ENCODE results near the gene ARMC5. TPM values are rescaled to one million over a fixed set of nuclear protein-coding genes. Genes with fewer than 3 reads are reported as not detected.
A peak's percentile ranks its signal among the peaks of the same experiment; 100 is the strongest.

The ARMC5 gene
- total RNA-seq, 1 experiment from 2014 or later: 11.3 TPM

DNA sequence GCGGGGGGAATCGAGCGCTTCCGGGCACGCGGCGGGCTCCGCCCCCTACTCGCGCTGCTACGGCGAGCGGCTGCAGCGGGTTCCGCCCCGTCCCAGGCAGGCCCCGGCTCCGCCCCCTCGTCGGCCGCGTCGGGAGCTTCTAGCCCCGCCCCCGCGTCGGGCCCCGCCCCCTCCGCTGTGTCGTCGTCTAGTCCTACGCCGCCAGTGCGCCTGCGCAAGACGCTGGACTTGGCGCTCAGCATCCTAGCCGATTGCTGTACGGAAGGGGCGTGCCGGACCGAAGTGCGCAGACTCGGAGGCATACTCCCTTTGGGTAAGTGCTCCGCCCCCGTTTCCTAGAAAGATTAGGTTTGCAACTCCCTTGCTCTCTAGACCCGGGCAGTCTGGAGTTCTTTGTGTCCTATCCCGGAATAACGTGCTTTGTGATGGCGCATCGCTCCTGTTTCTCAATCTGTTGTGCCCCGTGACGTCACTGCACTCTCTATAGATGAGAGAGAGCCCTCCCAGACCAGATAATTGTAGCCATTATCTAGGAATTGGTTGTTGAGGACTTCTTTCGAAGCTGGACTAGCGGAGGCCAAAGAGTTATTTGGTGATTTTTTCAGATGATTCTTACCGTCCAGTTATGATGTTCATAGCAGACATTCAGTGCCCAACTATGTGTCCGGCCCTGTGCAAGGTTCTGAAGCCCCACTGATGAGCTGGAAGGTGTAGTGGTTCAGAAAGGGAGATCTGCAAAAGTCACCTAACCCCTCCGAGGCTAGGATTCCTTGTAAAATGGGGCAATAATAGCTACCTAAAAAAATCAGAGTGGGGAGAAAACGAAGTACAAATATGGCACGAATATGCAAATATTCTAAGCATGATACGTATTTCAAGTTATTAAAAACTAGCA is 633 bp downstream of the ARMC5 start:
- CTCF ChIA-PET: interaction anchor here (0.5 to 12.2 kb wide), 41 partner anchors 8 to 518 kb away, joined by 3 to 221 read pairs (median 4); partner anchors contain the start of genes HSD3B7, PYCARD, PYDC1 and RUSF1

DNA sequence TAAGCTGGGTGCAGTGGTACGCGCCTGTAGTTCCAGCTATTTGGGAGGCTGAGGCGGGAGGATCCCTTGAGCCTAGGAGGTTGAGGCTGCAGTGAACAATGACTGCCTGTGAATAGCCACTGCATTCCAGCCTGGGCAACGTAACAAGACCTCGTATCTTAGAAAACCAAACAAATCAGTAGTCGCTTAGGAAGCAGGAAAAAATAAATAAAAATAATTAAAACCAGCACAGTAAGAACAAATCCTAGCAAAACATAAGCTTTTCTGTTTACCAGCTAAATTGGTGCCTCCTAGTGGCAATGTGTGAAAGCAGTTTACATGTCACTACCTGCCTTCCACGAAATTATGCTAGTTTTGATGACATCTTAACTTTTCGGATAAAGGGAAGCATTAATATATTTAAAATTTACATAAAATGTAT is 1.3 kb downstream of the ARMC5 start:
- peak overlapping the region; percentile 88 for H3K4me3 Mint-ChIP-seq
- POLR2A ChIA-PET: interaction anchor here (0.5 to 3.4 kb wide), 6 partner anchors 11 to 276 kb away, joined by 3 to 13 read pairs (median 4); partner anchors contain the start of gene TGFB1I1
- H3K27me3 Mint-ChIP-seq (ENCODE audit: low read depth): no peaks in the 10 kb centered on the region
- no peaks in the 10 kb centered on the region for H3K9me3 Mint-ChIP-seq
- TF ChIP-seq GTF2I (CRISPR knock-in tag; conservative IDR thresholded peaks at IDR 0.05) (peak; percentile 71; the same call in 1 of the 2 replicates), NR1H2 (CRISPR knock-in tag; IDR thresholded peaks at IDR 0.05) (no peak), FOXP4 (CRISPR knock-in tag; IDR thresholded peaks at IDR 0.05) (no peak), HMGA2 (CRISPR knock-in tag; IDR thresholded peaks at IDR 0.05) (no peak)
- TF ChIP-seq, protein P1, sequence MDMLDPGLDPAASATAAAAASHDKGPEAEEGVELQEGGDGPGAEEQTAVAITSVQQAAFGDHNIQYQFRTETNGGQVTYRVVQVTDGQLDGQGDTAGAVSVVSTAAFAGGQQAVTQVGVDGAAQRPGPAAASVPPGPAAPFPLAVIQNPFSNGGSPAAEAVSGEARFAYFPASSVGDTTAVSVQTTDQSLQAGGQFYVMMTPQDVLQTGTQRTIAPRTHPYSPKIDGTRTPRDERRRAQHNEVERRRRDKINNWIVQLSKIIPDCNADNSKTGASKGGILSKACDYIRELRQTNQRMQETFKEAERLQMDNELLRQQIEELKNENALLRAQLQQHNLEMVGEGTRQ (CRISPR knock-in tag; IDR thresholded peaks at IDR 0.05): no peak
- no peak for ATAC-seq
- DNase-seq (ENCODE audit: low spot score): no peak
- H3K4me1 Mint-ChIP-seq: peaks cover 18% of the 10 kb centered on the region
- CTCF ChIA-PET: interaction anchor here (0.6 to 12.2 kb wide), 34 partner anchors 8 to 519 kb away, joined by 3 to 221 read pairs (median 4); partner anchors contain the start of genes HSD3B7, PYCARD, PYDC1 and RUSF1
- H3K36me3 Mint-ChIP-seq: peaks cover 13% of the 10 kb centered on the region; the same call in 1 of the 2 replicates
- H3K27ac Mint-ChIP-seq: peak overlapping the region; percentile 89

More for the DNA sequence above, 633 bp downstream of the ARMC5 start:
- Mint-ChIP-seq H3K4me1 (peaks cover 25% of the 10 kb centered on the region), H3K27ac (peak overlapping the region; percentile 89), H3K27me3 (ENCODE audit: low read depth) (no peaks in the 10 kb centered on the region), H3K36me3 (peaks cover 10% of the 10 kb centered on the region; the same call in 1 of the 2 replicates), H3K9me3 (no peaks in the 10 kb centered on the region), H3K4me3 (peak overlapping the region; percentile 88)
- POLR2A ChIA-PET: interaction anchor here (0.5 to 3.4 kb wide), 9 partner anchors 12 to 343 kb away, joined by 3 to 13 read pairs (median 4); partner anchors contain the start of genes KAT8, TGFB1I1 and ZNF843
- ATAC-seq (peak; percentile 79), DNase-seq (ENCODE audit: low spot score) (peak; percentile 100)
- TF ChIP-seq, protein P2, sequence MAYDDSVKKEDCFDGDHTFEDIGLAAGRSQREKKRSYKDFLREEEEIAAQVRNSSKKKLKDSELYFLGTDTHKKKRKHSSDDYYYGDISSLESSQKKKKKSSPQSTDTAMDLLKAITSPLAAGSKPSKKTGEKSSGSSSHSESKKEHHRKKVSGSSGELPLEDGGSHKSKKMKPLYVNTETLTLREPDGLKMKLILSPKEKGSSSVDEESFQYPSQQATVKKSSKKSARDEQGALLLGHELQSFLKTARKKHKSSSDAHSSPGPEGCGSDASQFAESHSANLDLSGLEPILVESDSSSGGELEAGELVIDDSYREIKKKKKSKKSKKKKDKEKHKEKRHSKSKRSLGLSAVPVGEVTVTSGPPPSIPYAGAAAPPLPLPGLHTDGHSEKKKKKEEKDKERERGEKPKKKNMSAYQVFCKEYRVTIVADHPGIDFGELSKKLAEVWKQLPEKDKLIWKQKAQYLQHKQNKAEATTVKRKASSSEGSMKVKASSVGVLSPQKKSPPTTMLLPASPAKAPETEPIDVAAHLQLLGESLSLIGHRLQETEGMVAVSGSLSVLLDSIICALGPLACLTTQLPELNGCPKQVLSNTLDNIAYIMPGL (CRISPR knock-in tag; IDR thresholded peaks at IDR 0.05): 0 out of 2 replicates have a peak, but pooled peaks have one; percentile 23
- TF ChIP-seq, protein P1 (CRISPR knock-in tag; IDR thresholded peaks at IDR 0.05): peak; percentile 0; the same call in 1 of the 2 replicates
- no peak for TF ChIP-seq ZNF512 (CRISPR knock-in tag; IDR thresholded peaks at IDR 0.05; ENCODE audit: borderline replicate concordance)

- DNase-seq (ENCODE audit: low spot score) (no peak), ATAC-seq (no peak)
- H3K27ac Mint-ChIP-seq: no peak overlapping the region
- no peaks in the 10 kb centered on the region for H3K9me3 Mint-ChIP-seq
- peaks cover 13% of the 10 kb centered on the region; the same call in 1 of the 2 replicates for H3K36me3 Mint-ChIP-seq
- no peaks in the 10 kb centered on the region for H3K27me3 Mint-ChIP-seq (ENCODE audit: low read depth)
- H3K4me1 Mint-ChIP-seq: peaks cover 12% of the 10 kb centered on the region
- no peak overlapping the region for H3K4me3 Mint-ChIP-seq
- TF ChIP-seq ZNF138 (CRISPR knock-in tag; conservative IDR thresholded peaks at IDR 0.05) (no peak), NFATC4 (CRISPR knock-in tag; IDR thresholded peaks at IDR 0.05) (no peak)
- TF ChIP-seq, protein P1 (CRISPR knock-in tag; IDR thresholded peaks at IDR 0.05): no peak
- ChIA-PET CTCF (interaction anchor here (0.6 to 12.2 kb wide), 24 partner anchors 8 to 476 kb away, joined by 3 to 221 read pairs (median 6); partner anchors contain the start of genes HSD3B7, PYDC1, SLC5A2 and TGFB1I1), POLR2A (interaction anchor here (0.7 to 2.3 kb wide), 2 partner anchors 10 to 18 kb away, joined by 4 to 10 read pairs; partner anchors contain the start of gene TGFB1I1)
Measured at GRCh38 chr16:31461201-31461920, 2.1 kb downstream of the ARMC5 start.
